Ishikawa (cell line): ENCODE data around the gene PHF8.

Source experiments
- CEBPB ChIP-seq: IDR thresholded peaks from 2 replicates; pipeline ENCODE4 v1.6.1; 2012
- EP300 ChIP-seq: IDR thresholded peaks from 2 replicates; pipeline ENCODE4 v1.6.1; 2012; ENCODE audit warnings: borderline replicate concordance
- RAD21 ChIP-seq: IDR thresholded peaks from 2 replicates; pipeline ENCODE4 v1.6.1; 2012; ENCODE audit warnings: low read depth
- REST ChIP-seq: IDR thresholded peaks from 2 replicates; pipeline ENCODE4 v1.6.1; 2012; ENCODE audit warnings: low read depth, mild to moderate bottlenecking
- TF ChIP-seq, protein P1 (sequence below): IDR thresholded peaks from 2 replicates; pipeline ENCODE4 v1.6.1; 2012

- TF ChIP-seq EP300 = no peak
- TF ChIP-seq, protein P1, sequence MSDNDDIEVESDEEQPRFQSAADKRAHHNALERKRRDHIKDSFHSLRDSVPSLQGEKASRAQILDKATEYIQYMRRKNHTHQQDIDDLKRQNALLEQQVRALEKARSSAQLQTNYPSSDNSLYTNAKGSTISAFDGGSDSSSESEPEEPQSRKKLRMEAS = no peak
- no peak for TF ChIP-seq CEBPB
- TF ChIP-seq RAD21 = no peak
- TF ChIP-seq REST = no peak
Measured at GRCh38 chrX:54043541-54044125, 640 bp downstream of the PHF8 start.
